Caki2 (cell line): ENCODE measurements around the gene ZC3H14. TPM values are rescaled to one million over a fixed set of nuclear protein-coding genes. Genes with fewer than 3 reads are reported as not detected.

Source experiments
- DNase-seq: peaks from one replicate; pipeline ENCODE4 v3.0.0-alpha.2; 2015; ENCODE audit warnings: low read depth
- in situ Hi-C: cut with HindIII; loops from 2 replicates; pipeline ENCODE4 v1.10.0; 2016; ENCODE audit warnings: low sequenced_read_pairs, low pct_unique_long_range_greater_than_20kb, mixed read lengths
- total RNA-seq: library from RNA; depleted of rRNA; stranded (reverse); fragments of >200 nt; shearing (Covaris generic); gene quantifications from 2 replicates; pipeline ENCODE4 v1.2.3, GENCODE V29; 2014; ENCODE audit warnings: low replicate concordance

ZC3H14 gene
- total RNA-seq, 1 experiment from 2014 or later = 34.1 TPM

DNA sequence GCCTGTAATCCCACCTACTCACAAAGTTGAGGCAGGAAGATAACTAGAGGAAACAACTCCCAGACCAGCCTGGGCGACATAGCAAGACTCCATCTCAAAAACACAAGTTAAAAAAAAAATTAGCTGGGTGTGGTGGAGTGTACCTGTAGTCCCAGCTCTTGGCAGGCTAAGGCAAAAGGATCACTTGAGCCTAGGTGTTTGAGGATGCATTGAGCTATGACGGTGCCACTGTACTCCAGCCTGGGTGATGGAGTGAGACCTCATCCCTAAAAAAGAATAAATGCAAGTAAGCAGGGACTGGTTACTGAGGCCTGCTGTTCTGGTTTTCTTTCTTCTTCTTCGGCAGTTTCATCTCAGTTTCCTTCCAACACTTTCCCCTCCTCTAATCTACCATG, 15.5 kb upstream of the ZC3H14 start:
- in situ Hi-C loops = no loop called here
- no peak for DNase-seq

DNA sequence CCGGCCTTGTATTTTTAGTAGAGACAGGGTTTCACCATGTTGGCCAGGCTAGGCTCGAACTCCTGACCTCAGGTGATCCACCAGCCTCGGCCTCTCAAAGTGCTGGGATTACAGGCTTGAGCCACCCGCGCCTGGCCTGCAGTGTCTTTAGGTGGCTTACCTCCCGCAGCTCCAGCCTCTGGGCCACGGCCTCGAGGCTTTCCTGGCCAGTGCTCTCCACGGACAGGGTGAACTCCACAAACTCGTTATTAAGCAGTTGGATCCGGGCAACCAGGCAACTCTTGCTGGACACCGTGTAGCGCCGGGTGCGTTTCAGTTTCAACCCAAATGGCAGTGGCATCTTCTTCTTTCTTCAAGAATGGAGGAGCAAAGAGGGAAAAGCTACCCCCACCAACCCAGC, 12.8 kb upstream of the ZC3H14 start:
- in situ Hi-C loops = no loop called here
- no peak for DNase-seq

DNA sequence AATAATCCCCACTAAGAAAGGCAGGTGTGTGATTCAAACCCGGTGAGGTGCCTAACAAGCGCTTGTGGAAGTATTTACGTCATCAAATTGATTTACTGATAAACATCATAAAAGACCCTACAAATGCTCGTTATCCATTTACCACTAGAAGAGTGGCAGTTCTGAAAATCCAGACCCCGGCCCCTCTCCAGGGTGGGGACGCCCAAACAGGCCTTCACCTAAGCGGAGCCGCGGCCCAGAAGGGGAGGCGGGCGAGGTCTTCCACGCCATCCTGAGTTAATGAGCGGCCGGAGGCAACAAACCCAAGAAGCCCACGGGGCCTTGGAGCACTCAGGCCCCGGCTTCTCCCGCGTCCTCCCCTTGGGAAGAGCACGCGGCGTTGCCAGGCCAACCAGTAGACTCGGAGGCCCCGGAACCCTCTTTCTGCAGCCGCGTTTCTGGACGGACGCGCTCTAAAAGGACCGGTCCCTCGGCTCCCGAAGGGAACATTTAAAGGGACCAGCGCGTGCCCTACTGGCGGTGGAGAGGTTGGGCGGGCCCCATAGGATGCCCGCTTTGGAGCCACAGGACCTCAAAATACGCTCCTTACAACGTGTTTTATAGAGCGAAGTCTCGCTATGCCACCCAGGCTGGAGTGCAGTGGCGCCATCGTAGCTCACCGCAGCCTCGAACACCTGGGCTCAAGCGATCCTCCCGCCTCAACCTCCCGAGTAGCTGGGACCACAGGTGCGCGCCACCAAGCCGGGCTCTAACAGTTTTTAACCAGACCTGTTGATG, 11.6 kb upstream of the ZC3H14 start:
- in situ Hi-C loops = no loop called here
- peak; percentile 74 for DNase-seq

DNA sequence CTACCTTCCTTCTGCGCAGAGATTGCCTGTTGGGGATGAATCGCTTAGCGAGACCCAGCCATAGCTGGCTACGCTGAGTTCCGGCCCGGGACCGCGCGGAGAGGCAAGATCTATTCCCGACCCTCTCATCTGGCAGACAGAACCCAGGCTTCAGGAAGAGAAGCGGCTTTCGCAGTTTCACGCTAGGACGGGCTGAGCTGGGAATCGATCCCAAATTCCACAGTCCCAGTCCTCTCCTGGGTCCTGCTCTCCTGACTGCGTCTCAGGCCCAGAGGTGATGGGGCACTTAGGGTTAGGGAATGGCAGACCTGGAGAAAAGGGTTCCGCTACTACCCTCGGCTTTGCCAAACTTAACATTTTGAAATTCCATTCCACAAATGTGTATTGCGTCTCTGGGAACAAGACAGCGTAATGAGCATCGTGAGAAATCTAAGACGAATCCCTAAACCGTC, 10.8 kb upstream of the ZC3H14 start:
- DNase-seq = no peak
- in situ Hi-C loops = no loop called here

DNA sequence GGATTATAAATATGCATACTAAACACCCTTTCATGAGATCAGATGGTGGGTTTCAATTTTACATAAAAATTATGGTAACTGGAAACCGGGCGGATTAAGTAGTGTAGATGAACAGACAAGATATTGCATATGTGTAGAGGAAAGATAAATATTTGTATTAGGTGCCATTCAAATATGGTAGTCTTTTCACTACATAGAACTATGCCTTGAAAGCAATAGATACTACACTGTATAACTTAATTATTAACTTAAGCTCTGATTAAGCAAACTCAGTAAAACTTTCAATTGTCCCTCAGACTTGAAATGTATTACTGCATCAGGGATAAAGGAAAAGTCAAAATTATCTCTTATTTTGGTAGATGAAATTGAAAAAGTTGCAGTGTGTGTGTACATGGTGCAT, 10.0 kb upstream of the ZC3H14 start:
- DNase-seq = no peak
- in situ Hi-C loops = no loop called here

DNA sequence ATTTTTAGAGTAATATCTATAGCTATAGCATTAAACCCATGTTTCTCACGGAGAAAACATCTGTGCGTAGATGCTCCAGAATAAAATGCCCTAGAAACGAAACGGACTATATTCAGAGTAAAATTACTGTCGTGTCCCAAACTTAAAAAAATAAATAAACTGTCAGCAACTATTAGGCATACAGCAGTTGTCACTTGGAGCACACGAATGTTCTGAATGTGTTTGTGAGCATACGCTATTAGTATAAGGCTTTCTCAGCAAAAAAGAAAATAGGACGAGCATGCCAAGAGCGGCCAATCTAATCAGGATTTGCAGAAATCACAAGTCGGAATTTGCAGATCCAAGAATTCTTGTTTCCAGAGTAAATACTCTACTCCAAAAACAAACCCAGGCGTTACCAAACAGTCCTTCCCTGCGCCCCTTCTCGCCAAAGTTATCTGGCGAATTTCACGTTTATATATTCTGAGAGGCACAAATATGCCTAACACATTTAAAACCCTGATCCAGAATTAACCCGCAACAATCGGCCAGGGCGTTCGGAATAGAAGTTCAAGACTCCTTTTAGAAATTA, 8.9 kb upstream of the ZC3H14 start:
- in situ Hi-C loops = no loop called here
- no peak for DNase-seq

DNA sequence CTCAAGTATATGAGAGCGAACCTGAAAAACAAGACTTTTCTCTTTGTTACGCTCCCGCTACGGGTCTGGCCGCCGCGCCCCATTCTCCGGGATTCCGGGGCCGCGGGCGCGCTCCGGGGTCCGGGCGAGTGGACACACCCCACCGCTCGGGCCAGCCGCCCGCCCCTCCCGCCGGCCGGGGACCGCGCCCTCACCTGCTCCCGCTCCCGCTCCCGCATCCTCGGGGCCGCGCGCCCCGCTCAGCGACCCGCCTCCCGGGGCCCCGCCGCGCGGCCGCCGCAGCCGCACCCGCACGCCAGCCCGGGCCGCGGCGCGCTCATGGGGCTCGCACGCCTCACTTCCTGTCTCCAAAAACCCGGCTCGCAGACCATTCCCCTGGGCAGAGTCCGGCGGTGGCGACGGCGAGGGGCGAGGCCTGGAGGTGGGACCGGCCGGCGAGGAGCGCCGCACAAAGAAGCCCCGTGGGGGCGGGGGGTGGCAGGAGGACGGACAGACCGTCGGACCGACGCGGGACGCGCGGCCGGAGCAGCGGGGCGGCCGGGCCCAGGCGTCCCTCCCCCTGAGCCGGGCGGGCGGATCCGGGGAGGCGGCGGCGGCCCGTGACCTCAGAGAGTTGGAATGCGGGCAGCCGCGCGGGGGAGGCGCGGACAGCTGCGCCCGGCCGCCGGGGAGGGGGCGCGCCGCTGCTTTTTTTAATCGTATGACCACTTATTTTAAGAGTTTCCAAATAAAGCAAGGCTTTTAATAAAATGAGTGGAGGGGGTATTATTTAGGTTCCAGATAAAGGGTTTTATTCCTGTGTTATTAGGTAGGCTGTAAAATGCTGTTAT, 8.2 kb upstream of the ZC3H14 start, which contains the start of gene PTPN21:
PTPN21 (minus strand) TSS at position 551 of the 830 bp plus-strand sequence. CDS start 4,590 bp downstream, outside the sequence.
- peak; percentile 74 for DNase-seq
- in situ Hi-C loops = no loop called here

DNA sequence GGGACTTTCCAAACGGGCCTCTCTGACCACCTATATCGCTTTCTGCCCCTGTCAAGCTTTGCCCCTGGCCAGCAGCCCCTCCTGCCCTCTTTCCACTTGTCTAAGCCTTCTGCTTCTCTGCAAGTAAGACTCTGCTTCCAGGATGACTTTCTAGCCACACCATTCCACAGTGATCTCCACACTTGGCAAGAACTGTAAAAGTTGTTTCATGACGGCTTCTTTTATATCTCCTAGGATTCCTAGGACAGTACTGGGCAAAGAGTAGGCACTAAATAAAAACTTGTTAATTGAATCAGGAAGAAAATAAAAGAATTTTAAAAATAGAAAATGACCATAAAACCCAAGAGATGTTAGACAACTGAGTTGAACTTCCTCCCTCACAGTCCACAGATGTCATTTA, 6.3 kb upstream of the ZC3H14 start:
- in situ Hi-C loops = no loop called here
- DNase-seq = no peak

DNA sequence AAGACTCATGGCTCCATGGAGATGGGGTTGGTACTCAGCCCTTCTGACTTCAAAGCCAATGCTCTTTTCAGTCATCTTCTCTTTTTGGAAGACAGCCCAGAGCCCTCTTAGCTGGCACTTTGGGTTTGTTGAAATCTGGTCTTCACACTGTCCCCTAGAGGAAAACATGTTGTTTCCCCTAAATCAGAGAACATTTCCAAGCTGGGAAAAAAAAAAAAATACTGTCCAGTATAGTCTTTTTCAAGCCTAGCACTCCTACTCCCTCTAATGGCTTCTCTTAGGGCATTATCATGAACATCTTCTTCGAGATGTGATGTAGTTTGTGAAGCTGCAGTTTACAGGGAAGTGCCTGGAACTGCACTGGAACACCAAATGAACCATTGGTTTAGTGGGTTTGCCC, 3.0 kb upstream of the ZC3H14 start:
- in situ Hi-C loops = no loop called here
- no peak for DNase-seq

DNA sequence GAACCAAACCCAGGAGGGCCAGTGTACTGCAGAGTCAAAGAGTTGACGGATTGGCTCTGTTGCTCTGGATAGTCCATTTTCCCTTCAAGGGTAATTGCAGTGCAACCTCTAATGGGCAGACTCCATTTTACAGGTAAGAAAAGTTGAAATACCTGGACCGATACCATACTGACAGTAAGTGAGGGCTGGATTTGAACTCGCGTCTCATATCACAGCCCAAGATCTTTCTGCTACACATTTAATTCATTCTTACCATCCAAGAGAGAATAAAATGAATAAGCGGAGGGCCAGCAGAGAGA, 356 bp upstream of the ZC3H14 start:
- no peak for DNase-seq
- in situ Hi-C loops = no loop called here

DNA sequence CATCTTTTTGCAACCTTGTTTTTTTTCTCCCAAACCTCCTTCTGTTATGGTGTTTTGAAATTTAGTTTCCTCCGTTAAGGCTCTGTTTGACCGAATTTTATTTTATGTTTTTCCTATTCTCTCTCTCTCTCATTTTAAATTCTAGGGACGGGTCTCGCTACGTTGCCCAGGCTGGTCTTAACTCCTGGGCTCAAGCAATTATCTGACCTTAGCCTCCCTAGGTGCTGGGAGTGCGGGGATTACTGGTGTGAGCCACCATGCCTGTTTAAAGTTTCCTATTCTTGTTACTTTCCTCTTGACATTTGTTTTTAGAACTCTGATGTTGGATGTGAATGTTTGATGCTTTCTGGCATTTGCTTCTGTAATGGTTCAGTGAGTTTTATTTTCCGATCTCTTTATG, 1.0 kb downstream of the ZC3H14 start:
- in situ Hi-C loops = no loop called here
- no peak for DNase-seq

DNA sequence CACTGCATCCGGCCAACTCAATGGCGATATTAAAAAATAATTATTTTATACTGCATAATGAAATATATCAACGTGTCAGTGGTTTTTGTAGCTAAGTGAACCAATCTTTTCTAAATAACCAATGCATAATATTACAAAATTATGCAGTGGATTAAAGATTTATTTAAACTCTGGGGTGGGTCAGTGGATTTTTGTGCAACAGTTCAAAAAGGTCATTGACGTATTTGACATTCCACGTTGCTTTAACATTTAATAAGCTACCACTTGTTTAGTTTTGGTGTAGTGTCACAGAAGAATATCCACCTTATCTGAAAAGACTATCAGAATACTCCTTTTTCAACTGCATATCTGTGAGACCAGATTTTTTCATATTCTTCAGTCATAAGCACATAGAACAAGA, 2.6 kb downstream of the ZC3H14 start:
- in situ Hi-C loops = no loop called here

DNA sequence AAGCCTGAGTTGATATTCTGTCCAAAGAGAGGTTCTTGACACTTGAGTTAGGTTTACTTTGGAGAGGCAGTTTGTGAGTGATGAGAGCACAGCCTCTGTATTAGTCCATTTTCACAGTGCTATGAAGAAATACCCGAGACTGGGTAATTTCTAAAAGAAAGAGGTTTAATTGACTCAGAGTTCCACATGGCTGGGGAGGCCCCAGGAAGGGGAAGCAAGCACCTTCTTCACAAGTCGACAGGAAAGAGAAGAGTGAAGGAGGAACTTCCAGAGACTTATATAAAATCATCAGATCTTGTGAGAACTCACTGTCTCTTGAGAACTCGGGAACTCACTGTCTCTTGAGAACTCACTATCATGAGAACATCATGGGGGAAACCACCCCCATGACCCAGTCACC, 5.4 kb downstream of the ZC3H14 start:
- in situ Hi-C loops = no loop called here

More for the DNA sequence above, 2.6 kb downstream of the ZC3H14 start:
- no peak for DNase-seq

DNA sequence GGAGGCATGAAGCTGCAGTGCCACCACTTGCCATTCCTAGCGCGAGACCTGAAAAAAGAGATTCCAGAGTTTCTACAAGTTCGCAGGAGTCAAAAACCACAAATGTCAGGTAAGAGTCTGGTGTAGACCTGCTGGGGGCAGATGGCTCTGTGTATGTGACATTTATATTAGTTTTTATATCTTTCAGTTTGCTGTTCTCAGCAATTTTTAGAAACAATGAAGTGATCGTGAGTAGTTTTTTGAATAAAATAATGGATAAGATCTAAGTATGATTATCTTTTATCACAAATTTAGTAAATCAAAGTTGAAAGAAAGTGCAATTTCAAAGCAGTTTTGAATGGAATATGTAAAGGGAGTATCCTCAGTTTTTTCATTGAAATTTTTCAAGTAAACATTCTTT, 9.3 kb downstream of the ZC3H14 start:
- in situ Hi-C loops = no loop called here
- no peak for DNase-seq

More for the DNA sequence above, 5.4 kb downstream of the ZC3H14 start:
- DNase-seq = no peak

DNA sequence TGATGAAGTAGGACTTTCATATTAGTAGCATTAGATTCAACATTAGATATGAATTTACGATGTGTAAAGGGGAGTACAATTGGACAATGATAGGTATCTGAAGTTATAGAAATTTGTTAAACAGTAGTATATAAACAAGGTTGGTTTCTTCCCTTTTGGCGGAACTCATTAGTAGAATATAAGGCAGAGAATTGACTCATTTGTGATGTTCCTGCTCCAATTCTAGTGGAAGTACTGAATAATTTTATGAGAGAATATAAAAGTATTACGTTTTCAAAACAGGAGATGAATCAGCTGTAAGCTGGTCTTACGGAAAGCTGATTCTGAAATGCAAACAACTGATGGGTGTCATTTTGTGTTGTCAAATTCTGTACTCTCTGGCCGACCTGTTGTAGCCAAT, 13.4 kb downstream of the ZC3H14 start:
- DNase-seq = no peak
- in situ Hi-C loops = no loop called here

DNA sequence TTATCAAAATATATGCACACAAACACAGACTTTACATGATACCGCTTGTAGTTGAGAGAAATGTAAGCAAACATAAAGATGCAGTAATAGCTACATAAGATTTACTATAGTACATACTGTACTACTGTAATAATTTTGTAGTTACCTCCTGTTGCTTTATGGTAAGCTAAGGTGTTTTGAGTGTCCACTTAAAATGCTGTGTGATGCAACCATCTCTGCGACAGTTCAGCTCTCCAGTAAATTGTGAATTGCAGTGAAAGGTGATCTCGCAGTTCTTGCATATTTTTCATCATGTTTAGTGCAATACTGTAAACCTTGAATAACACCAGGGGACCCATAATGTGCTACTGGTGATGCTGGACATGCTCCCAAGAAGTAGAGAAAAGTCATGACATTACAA, 21.6 kb downstream of the ZC3H14 start:
- in situ Hi-C loops = no loop called here
- no peak for DNase-seq

DNA sequence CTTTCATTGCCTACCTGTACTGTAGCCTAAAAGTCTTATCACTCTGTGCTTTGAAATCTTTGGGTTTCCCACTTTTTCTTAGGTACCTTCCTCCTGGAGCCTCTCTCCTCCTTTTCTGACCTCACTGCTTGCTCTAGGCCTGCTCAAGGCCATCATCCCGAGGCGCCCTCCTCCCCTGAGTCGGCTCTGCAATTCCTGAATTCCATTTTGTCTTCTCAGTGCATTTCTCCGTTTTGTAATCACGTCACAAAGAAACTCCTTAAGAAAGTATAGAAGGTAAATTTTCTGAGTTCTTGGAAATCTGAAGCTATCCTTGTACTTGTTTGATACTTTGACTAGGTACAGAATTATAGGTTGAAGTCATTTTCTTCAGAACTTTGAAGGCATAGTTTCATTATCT, 25.2 kb downstream of the ZC3H14 start:
- in situ Hi-C loops = no loop called here
- no peak for DNase-seq

DNA sequence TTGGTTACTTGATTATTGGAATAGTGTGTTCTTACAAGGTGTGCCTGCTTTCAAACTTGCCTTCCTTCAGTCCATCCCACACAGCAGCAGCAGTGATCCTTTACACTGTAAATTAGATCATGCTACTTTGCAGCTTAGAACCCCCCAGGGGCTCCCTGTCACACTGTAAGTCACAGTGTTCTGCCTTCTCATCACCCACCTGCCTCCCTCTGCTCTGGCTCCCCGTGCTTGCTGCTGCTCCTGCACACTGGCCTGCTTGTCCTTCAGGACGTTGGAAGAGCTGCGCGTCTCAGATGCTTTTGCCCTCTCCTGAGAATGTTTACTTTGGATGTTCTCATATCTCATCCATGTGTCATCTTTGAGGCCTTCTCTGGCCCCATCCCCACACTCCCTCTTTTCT, 27.3 kb downstream of the ZC3H14 start:
- no peak for DNase-seq
- in situ Hi-C loops = no loop called here

DNA sequence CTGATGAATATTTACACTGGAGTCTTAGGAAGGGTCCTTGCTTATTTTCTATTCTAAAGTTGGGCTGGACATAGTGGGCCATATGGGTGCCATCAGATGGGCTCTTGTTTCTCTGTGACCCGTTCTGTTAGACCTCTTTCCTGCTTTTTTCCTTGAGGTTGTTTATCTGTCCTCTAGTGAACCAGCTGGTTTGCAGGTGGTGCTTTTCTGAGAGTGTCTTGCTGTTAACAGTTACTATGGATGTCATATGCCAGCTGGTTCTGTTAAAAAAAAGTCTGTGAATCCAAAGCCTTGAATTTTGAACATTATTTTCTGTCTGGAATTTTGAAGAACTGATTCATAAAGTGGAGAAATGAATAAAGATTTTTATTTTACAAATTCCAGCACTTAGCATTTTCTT, 29.2 kb downstream of the ZC3H14 start:
- no peak for DNase-seq
- in situ Hi-C loops = no loop called here
